Fibroblast of mammary gland (primary cell): ENCODE data around the gene MTHFR.
A peak's percentile ranks its signal among the peaks of the same experiment; 100 is the strongest.

ENCODE experiments used
- DNase-seq: peaks from one replicate; pipeline ENCODE4 v3.0.0-alpha.2; 2010; ENCODE audit warnings: low read depth
- H3K4me3 ChIP-seq: 2 replicates; pipeline ENCODE4 v1.5.1; 2011; ENCODE audit warnings: low read depth, mild to moderate bottlenecking, low read length, moderate library complexity; ENCODE audit not compliant: control insufficient read depth
- TF ChIP-seq, protein P1 (sequence below): conservative IDR thresholded peaks from 2 replicates; pipeline ENCODE4 v1.5.1; 2011; ENCODE audit warnings: low read depth, low read length, inconsistent platforms; ENCODE audit not compliant: control insufficient read depth, insufficient read depth

The MTHFR gene

DNA sequence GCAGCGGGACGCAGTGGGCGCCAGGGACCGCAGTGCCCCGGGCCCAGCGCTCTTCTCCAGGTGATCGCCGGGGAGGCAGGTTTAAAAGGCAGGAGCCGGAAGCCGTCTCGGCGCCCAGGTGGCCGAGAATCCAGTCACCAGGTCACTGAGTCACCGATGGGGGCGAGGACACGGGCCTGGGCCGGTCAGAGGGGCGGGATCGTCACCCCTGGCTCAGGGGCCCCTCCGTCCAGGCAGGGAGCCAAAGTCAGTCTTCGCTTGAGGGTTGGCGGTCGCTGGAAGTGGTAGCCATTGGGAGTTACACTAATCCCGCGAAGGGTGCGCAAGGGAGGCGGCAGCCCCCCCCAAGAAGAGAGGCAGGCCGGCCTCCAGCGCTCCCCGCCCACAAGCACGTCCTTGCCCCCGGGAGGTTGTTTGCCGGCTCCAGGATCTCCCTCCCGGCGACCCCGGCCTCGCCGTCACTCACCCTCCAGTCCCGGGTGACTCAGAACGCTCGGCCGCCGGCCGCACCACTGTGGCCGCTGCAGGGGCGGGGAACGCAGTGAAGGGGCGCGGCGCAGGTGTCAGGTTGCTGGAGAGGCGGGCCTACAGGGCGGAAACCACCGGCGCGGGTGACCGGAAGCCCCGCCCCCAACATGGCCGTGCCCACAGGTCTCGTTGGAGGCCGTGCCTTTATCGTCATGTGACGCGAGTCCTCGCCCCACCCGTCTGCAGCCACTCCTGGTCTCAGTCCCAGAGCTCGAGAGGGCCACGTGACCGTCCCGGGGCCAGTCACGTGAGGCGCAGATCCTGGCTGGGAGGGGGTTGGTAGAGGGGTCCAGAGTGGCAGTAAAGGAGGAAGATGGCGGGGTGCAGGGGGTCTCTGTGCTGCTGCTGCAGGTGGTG, at the start of gene MTHFR, which contains the start of gene CLCN6:
Gene MTHFR, minus strand, starts transcription at position 543 of the 885 bp plus-strand sequence. CDS start 2,848 bp downstream, outside the sequence.
Gene CLCN6, plus strand, starts transcription at position 770 of the 885 bp plus-strand sequence. Its CDS starts 72 bp downstream, at position 842.
- peak within 1 kb of the TSS; percentile 64 for H3K4me3 ChIP-seq
- peak; percentile 98 for DNase-seq
- TF ChIP-seq, protein P1, sequence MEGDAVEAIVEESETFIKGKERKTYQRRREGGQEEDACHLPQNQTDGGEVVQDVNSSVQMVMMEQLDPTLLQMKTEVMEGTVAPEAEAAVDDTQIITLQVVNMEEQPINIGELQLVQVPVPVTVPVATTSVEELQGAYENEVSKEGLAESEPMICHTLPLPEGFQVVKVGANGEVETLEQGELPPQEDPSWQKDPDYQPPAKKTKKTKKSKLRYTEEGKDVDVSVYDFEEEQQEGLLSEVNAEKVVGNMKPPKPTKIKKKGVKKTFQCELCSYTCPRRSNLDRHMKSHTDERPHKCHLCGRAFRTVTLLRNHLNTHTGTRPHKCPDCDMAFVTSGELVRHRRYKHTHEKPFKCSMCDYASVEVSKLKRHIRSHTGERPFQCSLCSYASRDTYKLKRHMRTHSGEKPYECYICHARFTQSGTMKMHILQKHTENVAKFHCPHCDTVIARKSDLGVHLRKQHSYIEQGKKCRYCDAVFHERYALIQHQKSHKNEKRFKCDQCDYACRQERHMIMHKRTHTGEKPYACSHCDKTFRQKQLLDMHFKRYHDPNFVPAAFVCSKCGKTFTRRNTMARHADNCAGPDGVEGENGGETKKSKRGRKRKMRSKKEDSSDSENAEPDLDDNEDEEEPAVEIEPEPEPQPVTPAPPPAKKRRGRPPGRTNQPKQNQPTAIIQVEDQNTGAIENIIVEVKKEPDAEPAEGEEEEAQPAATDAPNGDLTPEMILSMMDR, result no peak

- DNase-seq, result no peak
- TF ChIP-seq, protein P1, result no peak
- H3K4me3 ChIP-seq, result no peak overlapping the region
Observed at GRCh38 chr1:11855430-11855829, 49.7 kb upstream of the MTHFR start.

DNA sequence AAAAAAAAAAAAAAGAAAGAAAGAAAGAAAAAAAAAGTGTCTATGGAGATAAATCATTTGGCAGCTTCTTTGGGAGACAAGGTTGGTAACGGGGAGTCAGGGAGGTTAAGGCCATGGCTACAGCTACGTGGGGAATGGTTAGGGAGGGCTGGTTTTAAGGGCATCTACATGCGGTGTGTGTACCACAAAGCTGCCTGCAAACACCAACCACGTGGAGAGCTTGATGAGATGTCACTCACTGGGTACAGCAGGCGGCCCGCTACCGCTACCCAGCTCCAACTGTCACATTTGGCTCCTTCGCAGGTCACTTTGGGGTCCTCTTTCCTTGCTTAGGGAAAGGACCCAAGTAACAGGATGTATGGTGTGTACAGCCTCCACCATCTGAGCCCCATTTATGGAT, 48.8 kb upstream of the MTHFR start:
- H3K4me3 ChIP-seq, result no peak overlapping the region
- TF ChIP-seq, protein P1, result no peak

GRCh38 chr1:11851180-11851579, 45.4 kb upstream of the MTHFR start:
- H3K4me3 ChIP-seq, result no peak overlapping the region
- TF ChIP-seq, protein P1, result no peak
- DNase-seq, result peak; percentile 18

More for the DNA sequence above, 48.8 kb upstream of the MTHFR start:
- no peak for DNase-seq

GRCh38 chr1:11850156-11850555, 44.4 kb upstream of the MTHFR start:
- TF ChIP-seq, protein P1, result no peak
- H3K4me3 ChIP-seq, result no peak overlapping the region
- DNase-seq, result no peak

GRCh38 chr1:11848373-11848700, 42.6 kb upstream of the MTHFR start:
- TF ChIP-seq, protein P1, result no peak
- H3K4me3 ChIP-seq, result no peak overlapping the region
- DNase-seq, result no peak
